ENCODE measurements around the gene FRMPD1. TPM values are rescaled to one million over a fixed set of nuclear protein-coding genes. Genes with fewer than 3 reads are reported as not detected.
"Not testable (repeated sequence)": the region's sequence is repeated elsewhere in the genome, so short reads cannot be mapped to it uniquely, and the experiment has no call there.

The FRMPD1 gene
- total RNA-seq (2014; rRNA removed; shearing (Covaris generic)), result not detected in 2 replicates
- polyA plus RNA-seq (2014; cell fraction: nucleus; rRNA removed), result not detected in 2 replicates

- DNase-seq (ENCODE audit: extremely low read depth, low read depth), result peak; percentile 21
Measured at GRCh38 chr9:37650873-37651768, at the start of gene FRMPD1. FRMPD1 (plus strand) TSS chr9:37650954; CDS start chr9:37692642, 41,688 bp downstream.

- DNase-seq (ENCODE audit: extremely low read depth, low read depth), result not testable (repeated sequence)
Measured at GRCh38 chr9:37602061-37602460, 48.7 kb upstream of the FRMPD1 start.

DNA sequence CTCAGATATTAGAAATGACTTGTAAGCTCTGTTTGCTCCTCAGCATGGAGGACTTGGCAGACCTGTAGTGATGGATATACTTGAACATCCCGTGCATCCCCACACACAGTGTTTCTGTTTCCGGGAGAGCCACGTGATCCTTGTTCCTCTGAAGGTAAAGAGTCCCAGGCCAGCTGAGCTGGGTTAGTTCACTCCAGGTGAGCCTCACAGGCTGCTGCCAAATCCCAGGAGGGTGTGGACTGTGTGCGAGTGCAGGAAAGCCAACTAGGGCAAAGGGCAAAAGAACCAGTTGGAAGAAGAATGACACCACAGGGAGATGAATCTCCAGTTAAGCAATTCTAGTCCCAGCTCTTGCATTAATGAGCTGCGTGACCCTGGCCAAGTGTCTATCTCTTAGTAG lies 47.9 kb upstream of the FRMPD1 start:
- no peak for DNase-seq (ENCODE audit: extremely low read depth, low read depth)

- no peak for DNase-seq (ENCODE audit: extremely low read depth, low read depth)
Measured at GRCh38 chr9:37604296-37604695, 46.5 kb upstream of the FRMPD1 start.

- no peak for DNase-seq (ENCODE audit: extremely low read depth, low read depth)
Measured at GRCh38 chr9:37608250-37608649, 42.5 kb upstream of the FRMPD1 start.

DNA sequence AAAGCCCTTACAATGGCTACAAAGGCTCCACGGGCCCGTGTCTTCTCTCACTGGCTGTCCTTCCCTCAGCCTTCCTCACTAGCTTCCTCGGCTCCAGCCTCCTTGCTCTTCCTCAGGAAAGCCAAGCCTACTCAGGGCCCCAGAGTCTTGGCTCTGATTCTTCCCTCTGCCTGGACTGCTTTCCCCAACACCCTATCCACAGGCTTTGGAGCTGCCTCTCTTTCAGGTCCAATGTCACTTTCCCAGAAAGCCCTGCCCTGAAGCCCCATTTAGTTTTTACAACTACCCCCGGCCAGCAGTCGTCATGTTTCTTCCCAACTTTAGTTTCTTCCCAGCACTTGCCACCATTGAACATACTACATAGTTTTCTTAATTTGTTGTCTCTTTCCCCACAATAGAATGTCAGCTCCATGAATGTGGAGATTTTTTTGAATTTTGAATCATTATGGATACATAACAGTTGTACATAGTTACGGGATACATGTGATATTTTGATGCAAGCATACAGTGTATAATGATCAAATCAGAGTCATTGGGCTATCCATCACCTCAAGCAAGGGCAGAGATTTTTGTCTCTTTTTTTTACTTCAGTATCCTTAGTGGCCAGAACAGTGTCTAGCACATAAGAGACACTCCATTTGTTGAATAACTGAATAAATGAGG lies 40.9 kb upstream of the FRMPD1 start:
- DNase-seq (ENCODE audit: extremely low read depth, low read depth), result no peak

- DNase-seq (ENCODE audit: extremely low read depth, low read depth), result no peak
Measured at GRCh38 chr9:37611014-37611413, 39.7 kb upstream of the FRMPD1 start.

DNA sequence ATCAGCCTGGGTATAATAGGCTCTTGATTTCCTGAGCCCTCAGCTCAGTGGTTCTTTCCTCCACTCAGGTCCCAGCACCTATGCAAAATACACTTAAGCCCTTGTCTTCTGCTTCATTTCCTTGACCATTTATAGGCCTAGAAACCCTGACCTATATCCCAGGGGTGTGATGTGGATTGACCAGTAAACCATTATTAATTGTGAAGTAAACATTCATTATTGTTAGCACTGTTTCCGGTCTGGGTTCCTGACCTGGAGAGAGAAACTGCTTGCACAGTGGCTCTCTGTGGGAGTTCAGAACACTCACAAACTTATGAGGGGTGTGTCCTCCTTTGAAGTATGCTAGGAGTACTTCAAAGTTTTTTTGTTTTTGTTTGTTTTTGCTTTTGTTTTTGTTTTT lies 38.8 kb upstream of the FRMPD1 start:
- no peak for DNase-seq (ENCODE audit: extremely low read depth, low read depth)

- no peak for DNase-seq (ENCODE audit: extremely low read depth, low read depth)
Measured at GRCh38 chr9:37617161-37617560, 33.6 kb upstream of the FRMPD1 start.

GRCh38 chr9:37617832-37618231 lies 32.9 kb upstream of the FRMPD1 start:
- DNase-seq (ENCODE audit: extremely low read depth, low read depth), result no peak

DNA sequence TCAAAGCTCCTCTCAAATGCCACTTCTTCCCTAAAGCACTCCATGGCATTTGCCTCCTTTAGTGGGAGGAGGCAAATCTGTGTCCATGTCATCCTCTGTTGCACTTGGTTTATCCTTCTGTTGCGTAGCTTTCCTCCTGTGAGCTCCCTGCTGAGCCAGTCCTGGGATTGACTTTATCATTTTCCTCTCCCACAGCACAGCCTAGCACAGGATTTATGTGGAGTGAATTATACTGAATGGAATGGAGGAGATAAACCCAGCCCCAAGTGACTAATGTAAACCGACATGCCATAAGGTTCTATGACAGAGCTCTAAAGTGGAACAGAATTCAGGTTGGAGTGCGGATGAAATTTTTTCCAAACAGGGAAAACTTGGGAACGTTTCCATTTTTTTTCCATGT lies 31.9 kb upstream of the FRMPD1 start:
- DNase-seq (ENCODE audit: extremely low read depth, low read depth), result no peak

DNA sequence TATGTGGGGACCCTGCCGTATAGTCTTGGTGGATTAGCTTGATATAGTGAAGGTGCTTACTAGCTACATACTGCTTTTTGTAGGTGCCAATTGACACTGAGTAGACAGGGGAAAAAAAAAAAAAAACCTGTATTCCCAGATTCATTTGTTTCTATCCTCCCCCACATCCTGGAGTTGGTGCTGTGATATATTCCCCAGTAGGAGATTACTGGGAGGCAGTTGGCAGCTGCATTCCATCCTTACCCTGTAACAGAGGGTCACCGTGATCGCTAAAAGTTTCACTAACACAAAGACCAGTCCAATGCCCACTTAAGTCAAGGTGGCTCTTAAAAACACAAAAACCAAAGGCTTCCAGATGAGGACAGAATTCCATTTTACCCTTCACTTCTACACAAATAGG lies 30.9 kb upstream of the FRMPD1 start:
- DNase-seq (ENCODE audit: extremely low read depth, low read depth), result no peak

- no peak for DNase-seq (ENCODE audit: extremely low read depth, low read depth)
Measured at GRCh38 chr9:37620396-37620795, 30.4 kb upstream of the FRMPD1 start.

DNA sequence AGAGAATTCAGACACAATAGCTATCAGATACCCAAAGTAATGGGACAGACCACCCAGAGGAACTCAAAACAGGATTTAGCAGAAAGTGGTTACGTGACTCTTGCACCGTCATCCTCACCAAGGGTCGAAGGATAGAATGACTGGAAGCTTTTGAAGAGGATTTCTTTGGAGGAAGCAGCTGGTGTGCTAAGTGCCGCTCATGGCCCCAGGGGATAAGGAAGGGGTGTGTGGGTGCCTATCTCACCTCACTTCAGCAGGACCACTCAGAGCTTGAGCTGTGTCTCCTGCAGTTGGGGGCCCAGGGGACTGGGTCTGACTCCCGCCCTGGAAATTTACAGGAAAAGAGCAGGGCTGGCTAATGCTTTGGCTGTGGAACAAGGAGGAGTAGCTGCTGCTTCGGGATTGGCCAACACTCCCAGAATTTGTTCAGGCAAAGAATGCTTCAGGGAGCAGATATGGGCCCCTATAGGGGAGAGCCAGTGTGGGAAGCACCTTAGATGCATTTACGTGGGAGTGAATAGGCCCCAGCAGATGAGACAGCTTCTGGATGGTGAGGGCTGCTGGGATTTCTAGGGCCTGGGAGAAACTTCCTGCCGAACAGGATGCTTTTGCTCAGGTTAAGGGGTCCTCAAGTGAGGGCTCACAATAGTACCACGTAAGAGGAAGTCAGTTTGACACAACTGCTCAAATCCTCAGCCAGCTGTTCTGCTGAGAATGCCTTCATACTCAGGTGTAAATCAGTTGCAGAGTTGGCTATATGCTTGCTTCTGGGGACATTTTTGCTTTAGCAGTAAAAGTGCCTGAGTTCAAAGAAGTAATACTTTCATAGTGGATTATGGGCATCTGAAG lies 29.3 kb upstream of the FRMPD1 start:
- no peak for DNase-seq (ENCODE audit: extremely low read depth, low read depth)

GRCh38 chr9:37622462-37622861 lies 28.3 kb upstream of the FRMPD1 start:
- no peak for DNase-seq (ENCODE audit: extremely low read depth, low read depth)

DNA sequence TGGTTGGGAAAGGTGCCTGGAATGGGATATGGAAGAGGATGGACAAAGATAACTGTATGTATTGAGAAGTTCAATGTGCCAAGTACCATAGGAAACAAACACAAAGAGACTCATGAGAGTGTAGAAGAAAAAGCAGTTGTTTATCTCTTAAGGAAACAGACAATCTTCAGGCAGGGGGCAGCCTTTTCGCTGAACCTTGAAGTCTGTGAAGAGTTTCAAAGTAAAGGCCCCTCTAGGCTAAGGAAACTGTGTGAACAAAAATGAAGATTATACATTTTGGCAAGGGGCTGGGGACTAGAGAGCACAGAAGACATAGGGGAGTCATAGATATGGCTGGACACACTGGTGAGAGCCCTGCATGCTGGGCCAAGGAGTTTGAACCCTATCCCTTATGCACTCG lies 27.5 kb upstream of the FRMPD1 start:
- DNase-seq (ENCODE audit: extremely low read depth, low read depth), result no peak

- DNase-seq (ENCODE audit: extremely low read depth, low read depth), result no peak
Measured at GRCh38 chr9:37624073-37624472, 26.7 kb upstream of the FRMPD1 start.

DNA sequence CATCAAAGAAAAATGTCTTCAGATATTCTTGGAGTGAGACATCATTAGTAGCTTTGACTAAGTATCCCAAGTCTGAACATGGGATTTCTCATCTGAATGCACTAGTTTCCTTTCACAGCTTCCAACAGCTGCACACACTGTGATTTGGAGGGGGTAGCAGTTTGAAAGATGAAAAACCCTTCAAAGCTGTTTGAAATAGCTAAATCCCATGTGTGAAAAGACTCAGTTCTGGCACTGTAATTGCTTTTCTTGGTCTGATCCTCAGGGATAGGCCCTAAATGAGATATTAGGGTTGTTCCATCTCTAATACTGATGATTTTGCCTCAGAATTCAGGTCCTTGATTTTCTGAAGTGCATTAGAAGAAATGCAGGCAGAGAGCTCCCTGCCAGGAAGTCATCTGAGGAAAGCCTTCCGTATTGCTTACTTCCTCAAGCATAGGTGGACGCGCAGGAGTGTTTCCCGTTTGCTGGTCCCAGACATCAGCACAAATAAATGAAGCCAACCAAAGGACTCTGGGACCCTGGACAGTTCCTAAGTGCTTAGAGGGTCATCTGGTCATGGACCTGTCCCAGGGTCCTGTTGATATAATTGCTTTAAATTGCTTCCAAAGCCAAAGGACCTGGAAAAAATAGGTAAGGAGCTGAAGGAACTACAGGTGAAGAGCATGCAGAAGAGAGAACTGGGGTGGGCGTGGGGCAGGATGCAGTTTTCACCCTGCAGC lies 25.6 kb upstream of the FRMPD1 start:
- DNase-seq (ENCODE audit: extremely low read depth, low read depth), result no peak

DNA sequence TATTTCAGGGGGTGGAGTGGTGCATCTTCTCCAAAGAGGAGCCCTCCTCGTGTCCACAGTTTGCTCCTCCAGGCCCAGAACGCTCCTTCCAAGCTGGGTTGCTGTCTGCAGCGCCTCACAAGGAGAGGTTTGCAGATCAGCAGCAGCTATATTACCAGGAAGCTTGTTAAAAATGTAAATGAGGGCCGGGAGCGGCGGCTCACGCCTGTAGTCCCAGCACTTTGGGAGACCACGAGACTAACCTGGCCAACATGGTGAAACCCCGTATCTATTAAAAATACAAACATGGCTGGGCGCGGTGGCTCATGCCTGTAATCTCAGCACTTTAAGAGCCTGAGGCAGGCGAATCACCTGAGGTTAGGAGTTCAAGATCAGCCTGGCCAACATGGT lies 25.0 kb upstream of the FRMPD1 start:
- DNase-seq (ENCODE audit: extremely low read depth, low read depth), result no peak

DNA sequence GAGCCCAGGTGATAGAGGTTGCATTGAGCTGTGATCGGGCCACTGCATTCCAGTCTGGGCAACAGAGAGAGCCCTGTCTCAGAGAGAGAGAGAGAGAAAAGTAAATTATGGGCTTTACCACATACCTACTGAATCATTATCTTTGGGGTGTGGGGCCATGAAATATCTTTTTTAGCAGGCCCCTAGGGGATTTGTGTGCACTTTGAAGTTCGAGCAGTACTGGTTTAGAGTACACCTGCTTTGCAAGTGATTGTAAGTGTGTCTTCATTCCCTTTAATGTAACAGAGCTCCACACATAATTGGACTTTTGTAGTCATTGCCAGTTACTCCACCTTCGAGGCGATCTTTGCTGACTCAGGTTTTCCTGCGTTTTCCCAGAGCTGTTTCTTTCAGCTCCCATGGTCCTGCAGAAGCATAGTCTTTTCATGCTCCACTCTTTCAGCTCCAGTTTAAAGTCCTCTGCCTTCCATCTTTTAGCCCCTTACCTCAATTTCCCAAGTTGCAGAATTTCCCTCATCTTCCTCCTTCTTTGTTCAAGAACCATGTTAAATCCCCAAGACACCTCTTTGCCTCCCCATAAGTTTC lies 24.0 kb upstream of the FRMPD1 start:
- DNase-seq (ENCODE audit: extremely low read depth, low read depth), result no peak

Data from NCI-H460 (cell line).